ENCODE measurements around the gene MUC20. TPM values are rescaled to one million over a fixed set of nuclear protein-coding genes. Genes with fewer than 3 reads are reported as not detected.
"Not testable (repeated sequence)": the region's sequence is repeated elsewhere in the genome, so short reads cannot be mapped to it uniquely, and the experiment has no call there.

The MUC20 gene, protein sequence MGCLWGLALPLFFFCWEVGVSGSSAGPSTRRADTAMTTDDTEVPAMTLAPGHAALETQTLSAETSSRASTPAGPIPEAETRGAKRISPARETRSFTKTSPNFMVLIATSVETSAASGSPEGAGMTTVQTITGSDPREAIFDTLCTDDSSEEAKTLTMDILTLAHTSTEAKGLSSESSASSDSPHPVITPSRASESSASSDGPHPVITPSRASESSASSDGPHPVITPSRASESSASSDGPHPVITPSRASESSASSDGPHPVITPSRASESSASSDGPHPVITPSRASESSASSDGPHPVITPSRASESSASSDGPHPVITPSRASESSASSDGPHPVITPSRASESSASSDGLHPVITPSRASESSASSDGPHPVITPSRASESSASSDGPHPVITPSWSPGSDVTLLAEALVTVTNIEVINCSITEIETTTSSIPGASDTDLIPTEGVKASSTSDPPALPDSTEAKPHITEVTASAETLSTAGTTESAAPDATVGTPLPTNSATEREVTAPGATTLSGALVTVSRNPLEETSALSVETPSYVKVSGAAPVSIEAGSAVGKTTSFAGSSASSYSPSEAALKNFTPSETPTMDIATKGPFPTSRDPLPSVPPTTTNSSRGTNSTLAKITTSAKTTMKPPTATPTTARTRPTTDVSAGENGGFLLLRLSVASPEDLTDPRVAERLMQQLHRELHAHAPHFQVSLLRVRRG
- polyA plus RNA-seq (2012; ENCODE audit: insufficient read depth, insufficient read length, low read depth) = not detected

DNA sequence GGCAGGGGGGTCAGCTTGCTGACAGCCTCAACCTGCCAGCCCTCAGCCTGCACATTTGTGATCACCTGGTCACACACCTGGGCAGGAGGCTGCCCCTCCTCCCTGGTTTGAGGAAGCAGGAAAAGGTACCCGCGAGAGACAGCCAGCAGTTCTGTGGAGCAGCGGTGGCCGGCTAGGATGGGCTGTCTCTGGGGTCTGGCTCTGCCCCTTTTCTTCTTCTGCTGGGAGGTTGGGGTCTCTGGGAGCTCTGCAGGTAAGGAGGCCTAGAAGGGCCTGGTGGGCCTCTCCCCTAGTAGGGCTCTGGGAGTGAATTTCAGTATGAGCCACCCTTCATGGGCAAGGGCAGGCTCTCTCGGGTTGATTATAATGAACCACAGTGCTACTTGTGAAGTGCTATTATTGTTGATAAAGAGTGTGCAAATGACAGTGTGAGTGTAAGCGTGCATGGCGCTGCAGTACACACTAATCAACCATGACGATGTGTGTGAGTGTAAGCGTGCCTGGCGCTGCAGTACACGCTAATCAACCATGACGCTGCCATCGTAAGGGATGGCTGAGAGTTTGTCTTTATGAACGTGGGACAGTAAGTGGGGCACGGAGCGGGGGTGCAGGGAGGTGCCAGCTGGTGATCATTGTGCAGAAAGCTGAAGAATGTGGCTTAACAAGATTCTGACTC, at the start of gene MUC20:
TSS of gene MUC20 (plus strand) at position 148 of the 676 bp plus-strand sequence. CDS start at position 178, 30 bp downstream.
- not testable (repeated sequence) for H3K4me3 ChIP-seq (ENCODE audit: low read depth, low read length); H3K27me3 ChIP-seq; H3K36me3 ChIP-seq; H3K4me1 ChIP-seq; DNase-seq; H3K9me3 ChIP-seq

DNA sequence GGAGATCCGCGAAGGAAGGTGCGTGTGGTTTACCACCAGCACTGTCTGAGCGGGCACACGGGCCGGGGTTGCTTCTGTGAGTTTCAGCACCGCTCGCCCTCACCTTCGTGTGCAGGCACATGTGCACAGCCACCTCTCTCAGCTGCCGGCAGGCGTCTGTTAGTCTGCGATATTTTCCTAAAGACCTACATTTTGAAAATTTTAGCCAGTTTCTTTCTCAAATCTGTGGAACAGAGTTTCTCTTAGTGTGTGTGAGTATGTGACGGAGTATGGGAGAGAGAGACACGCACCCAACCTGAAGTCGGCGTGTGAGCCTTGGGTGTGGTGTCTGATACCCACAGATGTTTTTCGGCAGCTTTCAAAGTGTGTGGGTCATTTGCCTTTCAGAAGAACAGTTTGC, 49.5 kb upstream of the MUC20 start:
- not testable (repeated sequence) for H3K27me3 ChIP-seq; H3K9me3 ChIP-seq; H3K4me3 ChIP-seq (ENCODE audit: low read depth, low read length); H3K36me3 ChIP-seq; H3K4me1 ChIP-seq; DNase-seq

DNA sequence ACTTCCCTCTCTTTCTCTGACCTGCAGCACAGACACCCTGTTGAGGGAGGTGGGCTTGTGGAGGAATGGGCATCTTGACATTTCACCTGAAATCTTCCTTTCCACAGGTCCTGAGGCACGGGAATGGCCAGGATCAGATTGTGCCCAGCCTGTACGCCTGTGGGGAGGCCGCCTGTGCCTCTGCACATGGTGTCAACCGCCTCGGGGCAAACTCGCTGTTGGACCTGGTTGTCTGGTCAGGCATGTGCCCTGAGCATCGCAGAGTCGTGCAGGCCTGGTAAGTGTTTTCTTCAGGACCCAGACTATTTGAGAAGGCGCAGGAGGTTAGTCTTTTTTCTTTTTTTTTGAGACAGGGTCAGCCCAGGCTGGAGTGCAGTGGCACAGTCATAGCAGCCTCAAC, 47.1 kb upstream of the MUC20 start:
- H3K27me3 ChIP-seq; H3K4me3 ChIP-seq (ENCODE audit: low read depth, low read length); H3K4me1 ChIP-seq; H3K36me3 ChIP-seq; DNase-seq; H3K9me3 ChIP-seq: not testable (repeated sequence)

DNA sequence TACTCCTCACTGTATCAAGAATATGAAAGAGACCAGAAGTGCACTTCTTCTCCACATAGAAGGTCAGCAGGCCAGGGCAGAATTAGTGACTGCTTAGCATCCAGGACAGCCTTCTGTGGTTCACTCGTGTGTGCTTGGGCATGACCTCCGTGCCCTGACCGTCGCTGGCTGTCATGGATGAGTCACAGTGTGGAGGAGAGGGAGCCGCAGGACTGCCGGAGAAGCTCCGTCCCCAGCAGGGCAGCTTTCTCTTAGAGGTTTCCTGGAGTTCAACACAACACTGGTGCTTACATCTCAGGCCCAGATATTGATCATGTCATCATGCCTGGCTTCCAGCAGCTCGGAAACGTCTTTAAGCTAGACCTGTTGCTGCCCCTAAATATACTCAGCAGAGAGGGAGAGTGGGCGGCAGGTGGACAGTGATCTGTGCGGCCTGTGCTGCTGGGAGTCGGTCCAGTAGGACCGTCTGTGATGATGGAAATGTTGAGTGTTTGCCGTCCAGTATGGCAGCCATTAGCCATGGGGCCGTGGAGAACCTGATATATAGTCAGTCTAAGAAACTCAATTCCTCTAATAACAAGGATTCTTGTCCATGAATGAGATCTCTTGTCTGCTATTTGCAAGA, 42.3 kb upstream of the MUC20 start:
- not testable (repeated sequence) for DNase-seq; H3K27me3 ChIP-seq; H3K4me3 ChIP-seq (ENCODE audit: low read depth, low read length); H3K4me1 ChIP-seq; H3K9me3 ChIP-seq; H3K36me3 ChIP-seq

DNA sequence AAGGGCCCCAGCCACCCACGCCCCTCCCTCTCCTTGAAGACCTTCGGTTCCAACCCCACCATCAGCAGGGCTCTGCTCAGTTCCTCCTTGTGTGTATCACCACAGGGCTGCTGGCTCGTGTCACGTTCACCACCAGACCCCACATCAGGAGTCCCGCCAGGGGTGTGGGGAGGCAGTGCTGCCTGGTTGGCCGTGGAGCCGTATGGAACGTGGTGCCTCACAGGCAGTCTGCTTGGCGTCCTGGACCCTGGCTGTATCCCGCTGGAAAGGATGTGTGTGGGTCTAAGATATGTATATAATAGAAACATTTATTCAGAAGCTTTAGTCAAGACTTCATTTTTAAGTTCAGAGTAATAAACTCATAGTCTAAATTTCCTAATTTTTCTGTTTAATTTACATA, 40.1 kb upstream of the MUC20 start:
- DNase-seq; H3K27me3 ChIP-seq; H3K36me3 ChIP-seq; H3K4me3 ChIP-seq (ENCODE audit: low read depth, low read length); H3K4me1 ChIP-seq; H3K9me3 ChIP-seq: not testable (repeated sequence)

DNA sequence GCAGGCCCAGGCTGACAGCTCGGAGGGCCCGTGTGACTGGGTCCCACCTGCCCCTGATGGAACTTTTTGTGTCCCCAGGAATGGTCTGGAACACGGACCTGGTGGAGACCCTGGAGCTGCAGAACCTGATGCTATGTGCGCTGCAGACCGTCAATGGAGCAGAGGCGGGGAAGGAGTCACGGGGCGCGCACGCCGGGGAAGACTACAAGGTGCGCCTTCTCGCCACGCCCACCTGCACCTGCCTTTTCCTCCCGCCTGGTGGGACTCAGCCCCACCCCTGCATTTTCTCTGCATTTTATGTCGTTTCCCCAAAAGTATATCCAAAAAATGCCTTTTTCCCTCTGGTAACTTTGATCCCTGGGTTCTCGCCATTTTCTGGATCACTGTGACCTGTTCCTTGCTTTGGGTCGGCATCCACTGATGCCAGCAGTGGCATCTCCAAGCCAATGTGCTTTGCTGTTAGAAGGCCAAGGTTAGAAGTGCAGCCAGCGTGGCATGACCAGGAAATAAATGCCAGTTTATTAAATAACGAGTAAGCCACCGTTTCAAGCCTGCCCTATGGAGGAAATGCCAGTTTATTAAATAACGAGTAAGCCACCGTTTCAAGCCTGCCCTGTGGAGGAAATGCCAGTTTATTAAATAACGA, 39.2 kb upstream of the MUC20 start:
- H3K9me3 ChIP-seq; H3K4me1 ChIP-seq; H3K4me3 ChIP-seq (ENCODE audit: low read depth, low read length); H3K36me3 ChIP-seq; H3K27me3 ChIP-seq; DNase-seq: not testable (repeated sequence)

DNA sequence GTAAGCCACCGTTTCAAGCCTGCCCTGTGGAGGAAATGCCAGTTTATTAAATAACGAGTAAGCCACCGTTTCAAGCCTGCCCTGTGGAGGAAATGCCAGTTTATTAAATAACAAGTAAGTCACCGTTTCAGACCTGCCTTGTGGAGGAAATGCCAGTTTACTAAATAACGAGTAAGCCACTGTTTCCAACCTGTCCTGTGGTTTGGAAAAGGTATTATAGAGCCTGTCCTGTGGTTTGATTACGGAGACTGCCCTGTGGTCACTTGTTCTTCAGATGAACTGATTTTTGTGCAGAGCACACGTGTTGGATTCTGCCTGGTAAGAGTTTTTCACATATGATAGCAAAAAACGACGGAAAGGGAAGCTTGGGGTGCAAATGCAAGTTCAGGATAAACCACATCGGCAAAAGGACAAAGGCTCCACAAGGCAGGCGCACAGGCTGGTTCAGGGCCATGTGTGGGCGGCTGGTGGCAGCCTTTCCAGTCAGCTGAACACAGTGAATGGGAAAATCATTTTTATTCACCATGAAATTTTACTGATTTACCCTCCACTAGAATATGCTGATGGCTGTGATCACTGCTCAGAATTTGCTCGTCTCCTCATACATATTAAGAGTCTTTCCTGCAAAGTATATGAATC, 38.6 kb upstream of the MUC20 start:
- DNase-seq; H3K9me3 ChIP-seq; H3K4me3 ChIP-seq (ENCODE audit: low read depth, low read length); H3K4me1 ChIP-seq; H3K36me3 ChIP-seq; H3K27me3 ChIP-seq: not testable (repeated sequence)

DNA sequence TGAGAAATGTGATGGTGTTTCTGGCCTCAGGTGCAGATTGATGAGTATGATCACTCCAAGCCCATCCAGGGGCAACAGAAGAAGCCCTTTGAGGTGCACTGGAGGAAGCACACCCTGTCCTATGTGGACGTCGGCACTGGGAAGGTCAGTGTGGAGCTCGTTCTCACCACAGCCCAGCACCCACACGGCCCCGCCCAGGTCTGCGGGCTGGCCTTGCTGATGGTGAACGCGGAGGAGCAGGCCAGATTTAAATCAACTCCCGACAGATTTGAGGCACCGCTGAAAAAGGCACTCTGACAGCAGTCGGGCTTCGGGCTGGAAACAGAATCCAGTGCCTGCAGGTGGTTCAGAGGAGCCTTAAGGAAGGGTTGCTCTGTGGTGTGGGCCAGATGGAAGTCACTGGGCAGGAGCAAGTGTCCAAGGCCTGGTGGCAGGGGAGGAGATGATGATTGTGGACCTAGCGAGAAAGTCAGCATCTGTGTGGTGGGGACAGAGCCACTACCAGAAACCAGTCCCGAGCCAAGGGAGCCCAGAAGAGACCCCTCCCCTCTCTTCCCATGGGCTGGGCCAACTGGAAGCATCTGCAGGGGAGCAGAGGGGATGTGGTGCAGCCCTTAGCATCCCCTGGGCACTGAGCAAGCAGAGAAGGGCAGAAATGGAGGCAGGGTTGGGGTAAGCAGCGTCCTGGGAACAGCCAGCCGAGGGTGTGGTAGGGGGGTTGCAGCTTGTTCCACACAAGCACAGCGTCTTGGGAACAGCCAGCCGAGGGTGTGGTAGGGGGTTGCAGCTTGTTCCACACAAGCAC, 36.9 kb upstream of the MUC20 start:
- H3K27me3 ChIP-seq; H3K9me3 ChIP-seq; H3K4me1 ChIP-seq; DNase-seq; H3K4me3 ChIP-seq (ENCODE audit: low read depth, low read length); H3K36me3 ChIP-seq: not testable (repeated sequence)

DNA sequence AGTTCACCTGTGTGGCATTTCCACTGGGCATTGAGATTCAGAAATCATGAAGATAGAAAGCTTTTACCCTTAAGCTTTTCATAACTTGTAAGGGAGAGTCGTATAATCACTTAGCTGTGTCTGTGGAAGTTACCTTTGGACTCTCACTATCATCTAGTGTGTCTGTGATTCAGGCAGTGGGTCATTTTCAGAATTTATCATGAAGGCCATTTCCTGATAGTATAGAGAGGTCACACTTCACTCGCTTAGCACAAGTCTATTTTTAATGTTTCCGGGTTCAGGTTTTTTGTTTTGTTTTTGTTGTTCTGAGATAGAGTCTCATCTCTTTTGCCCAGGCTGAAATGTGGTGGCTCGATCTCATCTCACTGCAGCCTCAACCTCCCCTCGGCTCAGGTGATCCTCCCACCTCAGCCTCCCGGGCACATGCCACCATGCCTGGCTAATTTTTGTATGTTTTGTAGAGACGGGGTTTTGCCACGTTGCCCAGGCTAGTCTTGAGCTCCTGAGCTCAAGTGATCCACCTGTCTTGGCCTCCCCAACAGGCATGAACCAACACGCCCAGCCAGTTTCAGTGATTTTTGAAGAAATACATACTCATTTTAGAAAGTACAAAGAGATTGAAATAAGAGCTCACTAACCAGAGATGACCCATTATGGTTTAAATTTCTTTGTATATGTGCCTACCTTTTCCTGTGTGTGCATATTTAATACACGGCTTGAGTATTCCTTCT, 36.1 kb upstream of the MUC20 start:
- H3K36me3 ChIP-seq; H3K4me1 ChIP-seq; DNase-seq; H3K27me3 ChIP-seq; H3K9me3 ChIP-seq; H3K4me3 ChIP-seq (ENCODE audit: low read depth, low read length): not testable (repeated sequence)

DNA sequence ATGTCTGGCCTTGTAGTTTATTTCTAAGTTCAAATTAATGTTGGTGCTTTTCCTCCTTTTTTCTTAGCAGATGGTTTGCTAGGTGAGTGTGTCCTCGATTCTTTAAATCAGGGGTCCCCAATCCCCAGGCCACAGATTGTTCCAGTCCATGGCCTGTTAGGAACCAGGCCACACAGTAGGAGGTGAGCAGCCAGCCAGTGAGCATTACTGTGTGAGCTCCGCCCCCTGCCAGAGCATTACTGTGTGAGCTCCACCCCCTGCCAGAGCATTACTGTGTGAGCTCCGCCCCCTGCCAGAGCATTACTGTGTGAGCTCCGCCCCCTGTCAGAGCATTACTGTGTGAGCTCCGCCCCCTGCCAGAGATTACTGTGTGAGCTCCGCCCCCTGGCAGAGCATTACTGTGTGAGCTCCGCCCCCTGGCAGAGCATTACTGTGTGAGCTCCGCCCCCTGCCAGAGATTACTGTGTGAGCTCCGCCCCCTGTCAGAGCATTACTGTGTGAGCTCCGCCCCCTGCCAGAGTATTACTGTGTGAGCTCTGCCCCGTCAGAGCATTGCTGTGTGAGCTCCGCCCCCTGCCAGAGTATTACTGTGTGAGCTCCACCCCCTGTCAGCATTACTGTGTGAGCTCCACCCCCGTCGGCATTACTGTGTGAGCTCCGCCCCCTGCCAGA, 34.1 kb upstream of the MUC20 start:
- not testable (repeated sequence) for H3K4me3 ChIP-seq (ENCODE audit: low read depth, low read length); H3K36me3 ChIP-seq; H3K4me1 ChIP-seq; H3K27me3 ChIP-seq; DNase-seq; H3K9me3 ChIP-seq

DNA sequence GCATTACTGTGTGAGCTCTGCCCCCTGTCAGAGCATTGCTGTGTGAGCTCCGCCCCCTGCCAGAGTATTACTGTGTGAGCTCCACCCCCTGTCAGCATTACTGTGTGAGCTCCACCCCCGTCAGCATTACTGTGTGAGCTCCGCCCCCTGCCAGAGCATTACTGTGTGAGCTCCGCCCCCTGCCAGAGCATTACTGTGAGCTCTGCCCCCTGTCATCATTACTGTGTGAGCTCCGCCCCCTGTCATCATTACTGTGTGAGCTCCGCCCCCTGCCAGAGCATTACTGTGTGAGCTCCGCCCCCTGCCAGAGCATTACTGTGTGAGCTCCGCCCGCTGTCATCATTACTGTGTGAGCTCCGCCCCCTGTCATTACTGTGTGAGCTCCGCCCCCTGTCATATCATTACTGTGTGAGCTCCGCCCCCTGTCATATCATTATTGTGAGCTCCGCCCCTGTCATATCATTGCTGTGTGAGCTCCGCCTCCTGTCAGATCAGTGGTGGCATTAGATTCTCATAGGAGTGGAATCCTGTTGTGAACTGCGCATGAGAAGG, 33.5 kb upstream of the MUC20 start:
- H3K27me3 ChIP-seq; H3K36me3 ChIP-seq; H3K4me3 ChIP-seq (ENCODE audit: low read depth, low read length); H3K9me3 ChIP-seq; H3K4me1 ChIP-seq: not testable (repeated sequence)
- peak; percentile 63 for DNase-seq

DNA sequence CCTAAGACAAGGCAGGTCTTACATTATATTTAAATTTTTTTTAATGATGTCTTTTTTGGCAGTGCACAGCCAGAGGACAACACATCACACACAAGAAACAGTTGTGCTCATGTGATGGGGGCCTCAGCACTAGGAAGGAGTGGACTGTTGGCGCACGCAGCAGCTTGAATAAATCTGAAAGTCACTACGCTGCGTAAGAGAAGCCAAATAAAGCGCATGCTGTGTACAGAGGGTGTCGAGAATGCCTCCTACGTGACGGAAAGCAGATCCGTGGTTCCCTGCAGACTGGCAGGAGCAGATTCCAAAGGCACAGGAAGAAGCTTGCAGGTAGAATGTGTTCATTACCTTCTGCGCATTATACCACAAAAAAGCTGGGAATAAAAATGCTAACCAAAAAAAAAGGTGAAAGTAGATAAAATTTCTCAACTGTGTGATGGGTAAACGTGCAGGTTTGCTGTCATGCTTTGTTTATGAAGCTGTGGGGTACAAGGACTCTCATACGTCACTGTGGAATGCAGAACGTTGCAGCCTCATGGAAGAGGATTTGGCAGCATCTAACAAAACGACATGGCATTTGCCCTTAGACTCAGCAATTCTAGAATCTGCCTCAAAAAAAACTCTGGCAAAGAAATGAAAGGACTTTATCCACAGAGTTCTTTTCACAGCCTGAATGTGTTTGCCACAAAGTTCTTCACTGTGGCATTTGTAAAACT, 32.2 kb upstream of the MUC20 start:
- H3K4me3 ChIP-seq (ENCODE audit: low read depth, low read length); H3K4me1 ChIP-seq; DNase-seq; H3K9me3 ChIP-seq; H3K36me3 ChIP-seq; H3K27me3 ChIP-seq: not testable (repeated sequence)
